Measurements from ENCODE around the gene GATM. TPM values are rescaled to one million over a fixed set of nuclear protein-coding genes. Genes with fewer than 3 reads are reported as not detected.

GATM gene, protein sequence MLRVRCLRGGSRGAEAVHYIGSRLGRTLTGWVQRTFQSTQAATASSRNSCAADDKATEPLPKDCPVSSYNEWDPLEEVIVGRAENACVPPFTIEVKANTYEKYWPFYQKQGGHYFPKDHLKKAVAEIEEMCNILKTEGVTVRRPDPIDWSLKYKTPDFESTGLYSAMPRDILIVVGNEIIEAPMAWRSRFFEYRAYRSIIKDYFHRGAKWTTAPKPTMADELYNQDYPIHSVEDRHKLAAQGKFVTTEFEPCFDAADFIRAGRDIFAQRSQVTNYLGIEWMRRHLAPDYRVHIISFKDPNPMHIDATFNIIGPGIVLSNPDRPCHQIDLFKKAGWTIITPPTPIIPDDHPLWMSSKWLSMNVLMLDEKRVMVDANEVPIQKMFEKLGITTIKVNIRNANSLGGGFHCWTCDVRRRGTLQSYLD
- 1 to 10 TPM; 1.7 to 2.7 TPM for total RNA-seq

DNA sequence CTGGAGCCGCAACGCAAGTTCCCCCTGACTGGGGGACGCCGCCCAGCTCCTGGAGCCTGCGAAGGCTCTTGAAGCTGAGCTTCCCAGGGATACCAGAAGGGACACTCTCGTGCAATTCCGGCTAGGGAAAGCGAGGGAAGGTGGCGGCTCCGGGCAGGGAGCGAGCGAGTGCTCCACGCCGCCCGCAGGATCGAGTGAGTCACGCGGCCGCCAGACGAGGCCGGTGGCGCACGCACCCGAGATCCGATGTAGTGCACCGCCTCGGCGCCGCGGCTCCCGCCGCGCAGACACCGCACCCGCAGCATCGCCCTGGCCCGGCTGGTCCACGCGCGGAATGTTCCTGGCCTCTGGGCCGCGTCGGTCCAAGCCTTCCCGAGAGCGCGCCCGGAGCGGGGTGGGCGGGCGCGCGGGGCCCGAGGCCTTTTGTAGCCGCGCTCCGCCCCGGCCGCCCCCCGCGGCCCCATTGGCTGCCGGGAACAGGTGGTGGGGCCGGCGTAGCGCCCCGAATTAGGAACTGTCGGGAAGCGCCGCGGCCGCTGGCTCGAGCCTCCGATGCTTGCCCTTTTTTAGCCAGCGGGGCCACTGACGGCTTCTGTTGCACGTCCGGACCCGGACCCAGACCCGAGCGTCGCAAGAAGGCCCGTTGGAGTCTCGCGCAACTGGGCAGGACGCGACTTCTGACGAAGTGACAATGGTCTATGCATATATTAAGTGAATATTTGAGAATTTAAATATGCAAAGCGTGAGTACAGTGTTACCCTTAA, at the start of gene GATM:
Gene GATM, minus strand, starts transcription at position 396 of the 764 bp plus-strand sequence. Its CDS starts 91 bp downstream, at position 305.
- no peaks in the 10 kb centered on the region for H3K4me1 Mint-ChIP-seq
- no peaks in the 10 kb centered on the region for H3K36me3 Mint-ChIP-seq (ENCODE audit: low read depth)
- H3K27ac Mint-ChIP-seq: no peak within 1 kb of the TSS
- no peaks in the 10 kb centered on the region for H3K9me3 Mint-ChIP-seq
- peak within 1 kb of the TSS; percentile 71 for H3K4me3 Mint-ChIP-seq
- peaks cover 54% of the 10 kb centered on the region for H3K27me3 Mint-ChIP-seq
- peak; percentile 87 for ATAC-seq (replicated peaks)

DNA sequence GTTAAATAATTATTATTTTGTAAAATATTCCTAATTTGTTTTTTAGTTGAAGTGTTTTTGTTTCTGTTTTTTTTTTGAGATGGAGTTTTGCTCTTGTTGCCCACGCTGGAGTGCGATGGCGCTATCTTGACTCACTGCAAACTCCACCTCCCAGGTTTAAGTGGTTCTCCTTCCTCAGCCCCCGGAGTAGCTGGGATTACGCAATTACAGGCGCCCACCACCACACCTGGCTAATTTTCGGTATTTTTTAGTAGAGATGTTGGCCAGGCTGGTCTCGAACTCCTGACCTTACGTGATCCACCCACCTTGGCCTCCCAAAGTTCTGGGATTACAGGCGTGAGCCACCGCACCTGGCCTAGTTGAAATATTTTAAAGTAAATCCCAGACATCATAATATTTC, 48.7 kb upstream of the GATM start:
- no peak for ATAC-seq (replicated peaks)
- Mint-ChIP-seq H3K27me3 (no peaks in the 10 kb centered on the region), H3K4me3 (no peak overlapping the region), H3K27ac (no peak overlapping the region), H3K4me1 (no peaks in the 10 kb centered on the region), H3K9me3 (no peaks in the 10 kb centered on the region), H3K36me3 (ENCODE audit: low read depth) (peaks cover 9% of the 10 kb centered on the region)

DNA sequence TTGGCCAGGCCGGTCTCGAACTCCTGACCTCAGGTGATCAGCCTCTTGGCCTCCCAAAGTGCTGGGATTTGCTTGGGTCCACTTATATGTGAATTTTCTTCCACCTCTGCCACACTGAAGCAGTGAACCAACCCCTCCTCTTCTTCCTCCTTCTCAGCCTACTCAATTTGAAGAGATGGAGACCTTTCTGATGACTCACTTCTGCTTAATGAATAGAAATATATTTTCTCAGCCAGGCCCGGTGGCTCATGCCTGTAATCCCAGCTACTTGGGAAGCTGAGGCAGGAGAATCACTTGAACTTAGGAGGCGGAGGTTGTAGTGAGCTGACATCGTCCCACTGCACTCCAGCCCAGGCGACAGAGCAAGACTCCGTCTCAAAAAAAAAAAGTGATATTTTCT, 46.8 kb upstream of the GATM start:
- no peak overlapping the region for H3K27ac Mint-ChIP-seq
- H3K9me3 Mint-ChIP-seq: no peaks in the 10 kb centered on the region
- ATAC-seq (replicated peaks): no peak
- no peaks in the 10 kb centered on the region for H3K27me3 Mint-ChIP-seq
- no peaks in the 10 kb centered on the region for H3K4me1 Mint-ChIP-seq
- H3K4me3 Mint-ChIP-seq: no peak overlapping the region
- peaks cover 29% of the 10 kb centered on the region for H3K36me3 Mint-ChIP-seq (ENCODE audit: low read depth)

DNA sequence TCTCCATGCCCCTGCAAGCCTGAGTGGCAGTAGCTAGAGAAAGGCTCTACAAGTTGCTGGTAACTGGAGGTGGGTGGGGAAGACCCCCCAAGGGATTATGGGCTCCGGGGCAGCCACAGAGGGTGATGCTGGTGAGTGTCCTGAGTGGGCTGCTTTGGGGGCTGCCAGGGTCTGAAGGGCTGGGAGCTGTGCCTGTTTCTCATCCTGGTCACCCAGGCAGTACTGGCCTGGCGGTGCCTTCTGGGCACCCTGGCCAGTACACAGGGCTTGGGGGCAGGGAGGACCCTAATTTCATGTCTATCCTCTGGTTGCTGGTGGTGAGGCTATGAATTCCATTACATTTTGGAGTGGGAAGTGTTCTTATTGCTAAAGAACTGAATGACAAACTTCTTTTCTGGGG, 46.1 kb upstream of the GATM start:
- H3K9me3 Mint-ChIP-seq: no peaks in the 10 kb centered on the region
- H3K4me3 Mint-ChIP-seq: no peak overlapping the region
- H3K27me3 Mint-ChIP-seq: no peaks in the 10 kb centered on the region
- no peaks in the 10 kb centered on the region for H3K4me1 Mint-ChIP-seq
- H3K27ac Mint-ChIP-seq: no peak overlapping the region
- H3K36me3 Mint-ChIP-seq (ENCODE audit: low read depth): peaks cover 36% of the 10 kb centered on the region
- no peak for ATAC-seq (replicated peaks)

DNA sequence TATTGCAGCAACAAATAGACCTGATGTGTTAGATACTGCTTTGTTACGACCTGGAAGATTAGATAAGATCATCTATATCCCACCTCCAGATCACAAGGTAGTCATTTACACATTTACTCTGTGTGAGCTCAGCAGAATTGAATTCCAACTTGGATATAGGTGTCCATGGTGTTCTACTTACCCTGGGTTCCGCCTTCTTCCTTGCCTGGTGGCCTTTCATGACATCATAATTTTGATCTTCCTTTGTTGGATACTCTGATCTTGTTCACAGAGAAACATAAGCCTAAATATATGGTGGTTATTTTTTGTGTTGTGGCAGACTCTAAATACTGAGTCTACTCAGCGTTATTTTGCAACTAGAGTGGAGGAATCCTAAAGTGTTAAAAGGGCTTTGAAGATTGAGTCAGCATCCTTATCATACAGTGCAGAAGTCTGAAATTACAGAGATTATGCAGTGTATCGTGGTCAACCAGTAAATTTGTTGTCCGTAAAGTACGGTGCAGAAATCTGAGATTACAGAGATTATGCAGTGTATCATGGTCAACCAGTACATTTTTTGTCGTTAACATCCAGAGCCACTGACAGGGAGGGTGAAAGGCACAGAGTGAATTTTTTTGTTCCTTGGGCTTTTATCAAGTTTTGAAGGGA, 39.1 kb upstream of the GATM start:
- no peak overlapping the region for H3K4me3 Mint-ChIP-seq
- no peak for ATAC-seq (replicated peaks)
- no peaks in the 10 kb centered on the region for H3K9me3 Mint-ChIP-seq
- H3K27ac Mint-ChIP-seq: no peak overlapping the region
- H3K36me3 Mint-ChIP-seq (ENCODE audit: low read depth): peaks cover 94% of the 10 kb centered on the region
- H3K27me3 Mint-ChIP-seq: no peaks in the 10 kb centered on the region
- H3K4me1 Mint-ChIP-seq: peaks cover 16% of the 10 kb centered on the region

DNA sequence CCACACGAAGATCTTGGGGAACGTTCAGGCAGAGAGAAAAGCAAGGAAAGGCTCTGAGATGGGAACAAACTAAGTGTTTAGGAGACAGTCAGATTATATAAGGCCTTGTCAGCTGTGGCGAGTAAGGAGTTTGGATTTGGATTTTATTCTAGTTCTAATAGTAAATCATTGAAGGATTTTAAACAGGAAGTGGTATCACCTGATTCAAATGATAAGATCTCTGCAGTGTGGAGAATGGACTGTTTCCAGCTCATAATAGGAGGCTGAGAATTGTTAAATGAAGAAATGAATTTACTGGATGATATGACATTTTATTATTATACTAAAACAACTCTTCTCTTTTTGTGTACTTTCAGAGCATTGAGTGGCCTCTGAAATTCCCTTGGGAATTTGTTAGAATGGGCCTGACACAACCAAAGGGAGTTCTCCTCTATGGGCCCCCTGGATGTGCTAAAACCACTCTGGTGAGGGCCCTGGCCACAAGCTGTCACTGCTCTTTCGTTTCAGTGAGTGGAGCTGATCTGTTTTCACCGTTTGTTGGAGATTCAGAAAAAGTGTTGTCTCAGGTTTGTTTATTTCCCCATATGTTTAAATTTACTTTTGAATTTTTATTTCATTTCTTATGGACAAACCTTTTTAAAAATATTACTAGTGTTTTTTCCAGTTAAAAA, 36.0 kb upstream of the GATM start:
- H3K36me3 Mint-ChIP-seq (ENCODE audit: low read depth): peaks cover 94% of the 10 kb centered on the region
- peak overlapping the region; percentile 40 for H3K4me3 Mint-ChIP-seq
- ATAC-seq (replicated peaks): peak; percentile 26
- peak overlapping the region; percentile 51 for H3K27ac Mint-ChIP-seq
- H3K9me3 Mint-ChIP-seq: no peaks in the 10 kb centered on the region
- H3K27me3 Mint-ChIP-seq: no peaks in the 10 kb centered on the region
- H3K4me1 Mint-ChIP-seq: peaks cover 16% of the 10 kb centered on the region

DNA sequence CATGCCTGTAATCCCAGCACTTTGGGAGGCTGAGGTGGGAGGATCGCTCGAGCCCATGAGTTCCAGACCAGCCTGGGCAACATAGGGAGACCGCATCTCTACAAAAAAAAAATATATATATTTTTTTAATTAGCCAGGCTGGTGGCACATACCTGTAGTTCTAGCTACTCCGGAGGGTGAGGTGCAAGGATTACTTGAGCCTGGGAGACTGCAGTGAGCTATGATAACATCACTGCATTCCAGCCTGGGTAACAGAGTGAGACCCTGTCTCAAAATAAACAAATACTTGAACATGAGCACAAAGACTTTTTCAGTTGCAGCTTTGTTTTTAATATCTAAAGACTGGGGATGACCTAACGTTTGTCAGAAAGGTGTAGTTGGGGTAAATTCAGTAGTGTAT, 31.3 kb upstream of the GATM start:
- Mint-ChIP-seq H3K4me1 (peaks cover 27% of the 10 kb centered on the region), H3K9me3 (no peaks in the 10 kb centered on the region), H3K27me3 (no peaks in the 10 kb centered on the region), H3K27ac (no peak overlapping the region), H3K4me3 (no peak overlapping the region), H3K36me3 (ENCODE audit: low read depth) (peaks cover 100% of the 10 kb centered on the region)
- no peak for ATAC-seq (replicated peaks)

DNA sequence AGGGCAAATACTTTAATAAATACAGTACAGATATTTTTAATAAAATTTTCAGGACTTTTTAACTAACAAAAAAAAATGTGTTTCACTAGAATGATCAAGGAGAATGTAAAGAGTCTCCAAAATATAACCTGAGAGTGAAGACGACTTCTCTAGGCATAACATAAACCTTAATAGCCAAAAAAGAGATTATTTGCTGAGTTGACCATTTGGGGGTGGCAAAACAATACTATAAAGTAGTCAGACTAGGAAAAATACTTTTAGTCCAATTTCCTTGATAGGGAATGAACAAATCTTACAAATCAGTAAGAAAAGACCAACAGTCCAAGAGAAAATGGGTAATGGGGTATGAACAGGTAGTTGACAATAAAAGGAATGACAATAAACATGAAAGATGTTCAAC, 29.4 kb upstream of the GATM start:
- peaks cover 15% of the 10 kb centered on the region for H3K4me1 Mint-ChIP-seq
- no peak for ATAC-seq (replicated peaks)
- no peak overlapping the region for H3K27ac Mint-ChIP-seq
- H3K9me3 Mint-ChIP-seq: no peaks in the 10 kb centered on the region
- no peaks in the 10 kb centered on the region for H3K27me3 Mint-ChIP-seq
- peaks cover 89% of the 10 kb centered on the region for H3K36me3 Mint-ChIP-seq (ENCODE audit: low read depth)
- no peak overlapping the region for H3K4me3 Mint-ChIP-seq

DNA sequence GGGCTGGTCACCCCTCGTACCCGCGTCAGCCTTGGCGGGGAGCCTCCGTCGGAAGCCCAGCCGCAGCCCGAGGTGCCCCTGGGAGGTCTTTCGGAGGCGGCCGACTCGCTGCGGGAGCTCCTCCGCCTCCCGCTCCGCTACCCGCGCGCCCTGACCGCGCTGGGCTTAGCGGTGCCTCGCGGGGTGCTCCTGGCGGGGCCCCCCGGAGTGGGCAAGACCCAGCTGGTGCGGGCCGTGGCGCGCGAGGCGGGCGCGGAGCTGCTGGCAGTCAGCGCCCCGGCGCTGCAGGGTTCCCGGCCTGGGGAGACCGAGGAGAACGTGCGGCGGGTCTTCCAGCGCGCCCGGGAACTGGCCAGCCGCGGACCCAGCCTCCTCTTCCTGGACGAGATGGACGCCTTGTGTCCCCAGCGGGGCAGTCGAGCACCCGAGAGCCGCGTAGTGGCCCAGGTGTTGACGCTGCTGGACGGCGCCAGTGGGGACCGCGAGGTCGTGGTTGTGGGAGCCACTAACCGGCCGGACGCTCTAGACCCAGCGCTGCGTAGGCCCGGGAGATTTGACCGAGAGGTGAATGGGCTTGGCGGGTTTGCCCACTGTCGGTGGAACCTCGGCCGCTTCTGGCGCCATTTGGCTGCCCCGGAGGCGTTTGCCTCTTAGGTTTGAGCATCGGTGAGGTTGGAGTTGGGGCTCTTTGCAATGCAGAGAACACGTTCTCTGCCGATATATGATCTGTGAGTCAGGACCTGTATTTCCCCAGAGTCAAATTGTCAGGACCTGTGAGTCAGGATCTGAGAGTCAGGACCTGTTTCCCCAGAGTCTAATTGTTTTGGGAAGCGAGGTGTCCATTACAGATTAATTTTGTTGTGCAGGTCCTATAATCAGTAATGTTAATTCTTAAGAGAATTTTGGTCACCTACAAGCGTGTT, 24.9 kb upstream of the GATM start:
- peak; percentile 45 for ATAC-seq (replicated peaks)
- peaks cover 15% of the 10 kb centered on the region for H3K4me1 Mint-ChIP-seq

DNA sequence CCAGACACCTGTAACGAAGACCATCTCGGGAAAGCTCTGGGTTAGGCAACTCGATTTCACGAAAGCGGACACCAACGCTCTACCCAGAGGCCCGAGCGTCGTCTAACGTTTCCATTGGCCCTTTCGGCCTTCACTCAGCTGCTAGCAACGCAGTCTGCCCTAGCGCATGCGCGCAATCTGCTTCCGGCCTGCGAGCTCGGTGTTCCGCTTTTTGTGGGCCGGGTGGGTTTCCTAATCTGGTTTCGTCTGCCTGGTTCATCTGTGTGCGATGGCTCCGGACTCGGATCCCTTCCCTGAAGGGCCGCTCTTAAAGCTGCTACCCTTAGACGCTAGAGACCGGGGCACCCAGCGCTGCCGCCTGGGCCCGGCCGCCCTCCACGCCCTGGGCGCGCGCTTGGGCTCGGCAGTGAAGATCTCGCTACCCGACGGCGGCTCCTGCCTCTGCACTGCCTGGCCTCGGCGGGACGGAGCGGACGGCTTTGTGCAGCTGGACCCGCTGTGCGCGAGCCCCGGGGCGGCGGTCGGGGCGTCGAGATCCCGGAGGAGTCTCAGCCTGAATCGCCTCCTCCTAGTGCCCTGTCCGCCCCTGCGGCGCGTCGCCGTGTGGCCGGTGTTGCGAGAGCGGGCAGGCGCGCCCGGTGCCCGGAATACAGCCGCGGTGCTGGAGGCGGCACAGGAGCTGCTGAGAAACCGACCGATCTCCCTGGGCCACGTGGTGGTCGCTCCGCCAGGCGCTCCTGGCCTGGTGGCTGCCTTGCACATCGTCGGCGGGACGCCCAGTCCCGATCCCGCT, 24.0 kb upstream of the GATM start:
- peaks cover 35% of the 10 kb centered on the region for H3K36me3 Mint-ChIP-seq (ENCODE audit: low read depth)
- no peaks in the 10 kb centered on the region for H3K27me3 Mint-ChIP-seq
- H3K4me1 Mint-ChIP-seq: peaks cover 15% of the 10 kb centered on the region
- H3K9me3 Mint-ChIP-seq: no peaks in the 10 kb centered on the region
- H3K27ac Mint-ChIP-seq: peak overlapping the region; percentile 92
- peak overlapping the region; percentile 96 for H3K4me3 Mint-ChIP-seq
- ATAC-seq (replicated peaks): peak; percentile 95

More for the DNA sequence above, 24.9 kb upstream of the GATM start:
- Mint-ChIP-seq H3K4me3 (peak overlapping the region; percentile 96), H3K27me3 (no peaks in the 10 kb centered on the region), H3K9me3 (no peaks in the 10 kb centered on the region), H3K36me3 (ENCODE audit: low read depth) (peaks cover 44% of the 10 kb centered on the region), H3K27ac (peak overlapping the region; percentile 91)

DNA sequence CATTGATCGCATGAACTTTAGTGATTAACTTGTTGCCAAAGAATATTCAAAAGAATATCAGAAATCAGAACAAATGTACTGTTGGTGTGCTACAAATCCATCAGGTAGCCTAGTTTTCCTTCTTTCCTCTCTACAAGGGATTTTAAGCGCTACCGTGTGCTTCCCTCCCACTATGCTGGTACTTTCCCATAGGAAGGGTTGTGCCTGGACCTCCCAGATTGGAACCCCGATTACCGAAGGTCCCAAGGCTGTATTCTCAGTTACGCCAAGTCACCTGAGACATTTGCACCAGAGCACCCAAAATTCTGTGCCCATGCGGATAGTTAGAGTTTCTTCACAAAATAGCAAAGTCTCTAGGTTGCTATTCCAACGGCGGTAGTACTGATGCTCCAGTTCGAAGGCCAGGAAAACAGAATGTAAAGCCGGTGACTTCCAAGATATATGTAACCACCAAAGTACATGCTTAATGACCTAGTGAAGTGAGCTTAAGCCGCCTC, 23.4 kb upstream of the GATM start:
- H3K4me3 Mint-ChIP-seq: peak overlapping the region; percentile 96
- H3K4me1 Mint-ChIP-seq: peaks cover 15% of the 10 kb centered on the region
- peak overlapping the region; percentile 92 for H3K27ac Mint-ChIP-seq
- peaks cover 3% of the 10 kb centered on the region for H3K27me3 Mint-ChIP-seq
- peaks cover 29% of the 10 kb centered on the region for H3K36me3 Mint-ChIP-seq (ENCODE audit: low read depth)
- H3K9me3 Mint-ChIP-seq: no peaks in the 10 kb centered on the region
- no peak for ATAC-seq (replicated peaks)

DNA sequence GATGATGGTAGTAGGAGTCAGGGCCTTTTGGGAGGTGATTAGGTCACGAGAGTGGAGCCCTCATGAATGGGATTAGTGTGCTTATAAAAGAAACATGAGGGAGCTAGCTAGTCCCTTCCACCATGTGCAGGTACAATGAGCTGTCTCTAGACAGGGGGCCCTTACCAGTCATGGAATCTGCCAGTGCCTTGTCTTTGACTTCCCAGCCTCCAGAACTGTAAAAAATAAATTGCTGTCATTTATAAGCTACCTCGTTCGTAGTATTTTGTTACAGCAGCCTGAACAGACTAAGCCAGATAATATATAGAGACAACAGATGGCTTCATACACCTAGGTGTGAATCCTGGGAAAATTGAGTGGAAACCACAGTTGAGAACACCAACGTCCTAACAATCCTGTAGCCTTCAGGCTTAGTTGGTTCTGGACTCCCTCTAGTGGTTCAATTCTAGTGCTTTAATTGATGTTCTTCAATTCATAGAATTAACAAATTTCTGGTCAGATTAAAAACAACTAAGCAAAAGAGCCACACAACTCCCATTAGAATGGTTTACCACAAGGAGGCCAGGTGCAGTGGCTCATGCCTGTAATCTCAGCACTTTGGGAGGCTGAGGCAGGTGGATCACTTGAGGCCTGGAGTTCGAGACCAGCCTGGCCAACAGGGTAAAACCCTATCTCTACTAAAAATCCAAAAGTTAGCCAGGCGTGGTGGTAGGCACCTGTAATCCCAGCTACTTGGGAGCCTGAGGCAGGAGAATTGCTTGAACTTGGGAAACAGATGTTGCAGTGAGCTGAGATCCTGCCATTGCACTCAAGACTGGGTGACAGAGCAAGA, 21.3 kb upstream of the GATM start:
- H3K4me1 Mint-ChIP-seq: peaks cover 4% of the 10 kb centered on the region
- no peak overlapping the region for H3K27ac Mint-ChIP-seq
- no peak overlapping the region for H3K4me3 Mint-ChIP-seq
- peaks cover 16% of the 10 kb centered on the region for H3K27me3 Mint-ChIP-seq
- no peaks in the 10 kb centered on the region for H3K9me3 Mint-ChIP-seq
- no peak for ATAC-seq (replicated peaks)
- H3K36me3 Mint-ChIP-seq (ENCODE audit: low read depth): peaks cover 7% of the 10 kb centered on the region

Data from activated T-helper 17 cell treated with anti-CD3 and anti-CD28 coated beads, Interleukin-2, amount 50 U/mL, for 72 hours (primary cell).